Hepatocyte (in vitro differentiated cells): ENCODE data around the gene BAZ1B. TPM values are rescaled to one million over a fixed set of nuclear protein-coding genes. Genes with fewer than 3 reads are reported as not detected.
"Not testable (repeated sequence)": the region's sequence is repeated elsewhere in the genome, so short reads cannot be mapped to it uniquely, and the experiment has no call there.

Experiments used
- DNase-seq: peaks from one replicate; pipeline ENCODE4 v3.0.0-alpha.2; 2016; ENCODE audit warnings: low spot score
- H2AFZ ChIP-seq: fragments of 200-600 bp; sonication (generic); 2 replicates; pipeline ENCODE4 v1.6.0; 2016; ENCODE audit warnings: antibody characterized with exemption, mild to moderate bottlenecking
- H3K27ac ChIP-seq: fragments of 200-600 bp; sonication (generic); 2 replicates; pipeline ENCODE4 v1.5.1; 2016; ENCODE audit warnings: mild to moderate bottlenecking
- H3K27me3 ChIP-seq: fragments of 200-600 bp; sonication (generic); 2 replicates; pipeline ENCODE4 v1.6.1; 2016
- H3K36me3 ChIP-seq: fragments of 200-600 bp; sonication (generic); replicated peaks from 2 replicates; pipeline ENCODE4 v1.5.1; 2016; ENCODE audit warnings: low read depth; ENCODE audit not compliant: insufficient read depth
- H3K4me1 ChIP-seq: fragments of 200-600 bp; sonication (generic); 2 replicates; pipeline ENCODE4 v1.5.1; 2016; ENCODE audit warnings: mild to moderate bottlenecking, moderate library complexity; ENCODE audit not compliant: insufficient read depth
- H3K4me2 ChIP-seq: fragments of 200-600 bp; sonication (generic); 2 replicates; pipeline ENCODE4 v1.6.0; 2016
- H3K4me3 ChIP-seq: fragments of 200-600 bp; sonication (generic); 2 replicates; pipeline ENCODE4 v1.5.1; 2016; ENCODE audit warnings: mild to moderate bottlenecking
- H3K79me2 ChIP-seq: fragments of 200-600 bp; sonication (generic); 2 replicates; pipeline ENCODE4 v1.6.0; 2017; ENCODE audit warnings: mild to moderate bottlenecking
- H3K9me2 ChIP-seq: fragments of 200-600 bp; sonication (generic); replicated peaks from 2 replicates; pipeline ENCODE4 v1.6.0; 2017; ENCODE audit warnings: mild to moderate bottlenecking; ENCODE audit not compliant: insufficient read depth
- H3K9me3 ChIP-seq: fragments of 200-600 bp; sonication (generic); 2 replicates; pipeline ENCODE4 v1.5.1; 2016; ENCODE audit warnings: low read depth, mild to moderate bottlenecking
- H4K20me1 ChIP-seq: fragments of 200-600 bp; sonication (generic); 2 replicates; pipeline ENCODE4 v1.6.0; 2016; ENCODE audit warnings: mild to moderate bottlenecking; ENCODE audit not compliant: insufficient read depth, poor library complexity, severe bottlenecking
- CTCF ChIP-seq: fragments of 200-600 bp; sonication (generic); IDR thresholded peaks from 2 replicates; pipeline ENCODE4 v1.5.1; 2016; ENCODE audit warnings: antibody characterized with exemption, mild to moderate bottlenecking; ENCODE audit not compliant: poor library complexity
- EZH2 ChIP-seq: fragments of 200-600 bp; sonication (generic); IDR thresholded peaks from 2 replicates; pipeline ENCODE4 v1.6.1; 2016; ENCODE audit warnings: antibody characterized with exemption, mild to moderate bottlenecking, borderline replicate concordance
- EZH2phosphoT487 ChIP-seq: fragments of 200-600 bp; sonication (generic); IDR thresholded peaks from one replicate; pipeline ENCODE4 v1.6.1; 2018; ENCODE audit warnings: antibody characterized with exemption, mild to moderate bottlenecking, low read depth, moderate library complexity; ENCODE audit not compliant: unreplicated experiment, severe bottlenecking
- WGBS: methylation state at CpG from one replicate; pipeline ENCODE4 v1.1.6; 2016; ENCODE audit warnings: low lambda C conversion rate; ENCODE audit errors: missing lambda C conversion rate; 5-methylcytosine and 5-hydroxymethylcytosine counted together
- polyA plus RNA-seq: library from polyadenylated mRNA; unstranded; fragments of >200 nt; fragmentation: Nextera tagmentation; extraction: Ambion mirVana; gene quantifications from 2 replicates; pipeline ENCODE4 v1.2.1, GENCODE V29; 2016
- total RNA-seq: library from RNA; depleted of rRNA; stranded (reverse); fragments of >200 nt; gene quantifications from 2 replicates; pipeline ENCODE4 v1.2.3, GENCODE V29; 2014

BAZ1B gene
- total and polyA plus RNA-seq, 2 experiments from 2014 or later, result 16.7 to 44.7 TPM

GRCh38 chr7:73530800-73531199 is 8.7 kb upstream of the BAZ1B start:
- Histone ChIP-seq H3K4me1 (no peaks in the 10 kb centered on the region), H4K20me1 (no peaks in the 10 kb centered on the region), H3K36me3 (no peaks in the 10 kb centered on the region), H2AFZ (no peak overlapping the region), H3K9me2 (no peaks in the 10 kb centered on the region), H3K9me3 (no peaks in the 10 kb centered on the region), H3K27ac (no peak overlapping the region), H3K79me2 (no peaks in the 10 kb centered on the region), H3K27me3 (no peaks in the 10 kb centered on the region), H3K4me3 (no peak overlapping the region), H3K4me2 (no peak overlapping the region)
- no peak for DNase-seq
- WGBS, result 92% methylated on average over 3 of the region's 3 CpGs
- TF ChIP-seq CTCF (no peak), EZH2 (no peak), EZH2phosphoT487 (no peak)

- DNase-seq, result no peak
- no peak overlapping the region for H2AFZ ChIP-seq
- WGBS, result 83% methylated on average over 8 of the region's 8 CpGs
- TF ChIP-seq CTCF (no peak), EZH2phosphoT487 (no peak)
- H3K36me3 ChIP-seq, result no peaks in the 10 kb centered on the region
- no peaks in the 10 kb centered on the region for H3K4me1 ChIP-seq
- H3K27me3 ChIP-seq, result no peaks in the 10 kb centered on the region
- H3K27ac ChIP-seq, result no peak overlapping the region
- peaks cover 4% of the 10 kb centered on the region for H3K79me2 ChIP-seq
- no peaks in the 10 kb centered on the region for H3K9me2 ChIP-seq
- H4K20me1 ChIP-seq, result no peaks in the 10 kb centered on the region
- H3K4me2 ChIP-seq, result no peak overlapping the region
- H3K9me3 ChIP-seq, result no peaks in the 10 kb centered on the region
- no peak overlapping the region for H3K4me3 ChIP-seq
Measured at GRCh38 chr7:73526896-73527821, 5.1 kb upstream of the BAZ1B start.

GRCh38 chr7:73526158-73526494 is 4.0 kb upstream of the BAZ1B start:
- not testable (repeated sequence) for DNase-seq, H3K27ac ChIP-seq, H4K20me1 ChIP-seq, H3K9me2 ChIP-seq, H3K36me3 ChIP-seq, H3K9me3 ChIP-seq, H2AFZ ChIP-seq, H3K27me3 ChIP-seq, H3K4me1 ChIP-seq, H3K4me3 ChIP-seq, H3K4me2 ChIP-seq, H3K79me2 ChIP-seq
- WGBS, result 76% methylated on average over 1 of the region's 1 CpG

- Histone ChIP-seq H3K36me3 (no peaks in the 10 kb centered on the region), H3K27ac (peak overlapping the region; percentile 89), H3K4me2 (peak overlapping the region; percentile 79), H3K27me3 (no peaks in the 10 kb centered on the region), H3K9me3 (no peaks in the 10 kb centered on the region), H3K4me3 (peak overlapping the region; percentile 87), H2AFZ (peak overlapping the region; percentile 58), H3K79me2 (peaks cover 53% of the 10 kb centered on the region), H4K20me1 (peaks cover 42% of the 10 kb centered on the region), H3K9me2 (no peaks in the 10 kb centered on the region), H3K4me1 (peaks cover 17% of the 10 kb centered on the region)
- peak; percentile 79 for DNase-seq
- WGBS, result 0% methylated on average over 10 of the region's 62 CpGs
- TF ChIP-seq CTCF, result no peak
- TF ChIP-seq EZH2phosphoT487, result no peak
- no peak for TF ChIP-seq EZH2
Measured at GRCh38 chr7:73521636-73522104, 423 bp downstream of the BAZ1B start.
